Parathyroid adenoma (tissue), 2 donors: ENCODE results near the gene DNAJC7.

Experiments
- H2AFZ ChIP-seq: fragments of 300-600 bp; sonication (generic); one replicate; pipeline ENCODE4 v1.7.0; 2017; ENCODE audit warnings: antibody characterized with exemption, mild to moderate bottlenecking
- H3K27ac ChIP-seq: fragments of 300-600 bp; sonication (generic); one replicate; pipeline ENCODE4 v1.7.0; 2017
- H3K27me3 ChIP-seq: fragments of 300-600 bp; sonication (generic); one replicate; pipeline ENCODE4 v1.7.0; 2017; ENCODE audit warnings: low read length; ENCODE audit not compliant: control insufficient read depth, insufficient read depth
- H3K36me3 ChIP-seq: fragments of 300-600 bp; sonication (generic); one replicate; pipeline ENCODE4 v1.7.0; 2017; ENCODE audit warnings: low read length; ENCODE audit not compliant: control insufficient read depth, insufficient read depth
- H3K4me1 ChIP-seq: fragments of 300-600 bp; sonication (generic); one replicate; pipeline ENCODE4 v1.7.0; 2017; ENCODE audit warnings: control low read depth
- H3K4me2 ChIP-seq: fragments of 300-600 bp; sonication (generic); one replicate; pipeline ENCODE4 v1.7.0; 2017; ENCODE audit warnings: low read length
- H3K4me3 ChIP-seq: fragments of 300-600 bp; sonication (generic); one replicate; pipeline ENCODE4 v1.7.0; 2017; ENCODE audit warnings: low read depth, low read length
- H3K79me2 ChIP-seq: fragments of 300-600 bp; sonication (generic); one replicate; pipeline ENCODE4 v1.7.0; 2017; ENCODE audit warnings: control low read depth
- H3K9ac ChIP-seq: fragments of 300-600 bp; sonication (generic); one replicate; pipeline ENCODE4 v1.7.0; 2017; ENCODE audit warnings: mild to moderate bottlenecking
- H3K9me3 ChIP-seq: fragments of 300-600 bp; sonication (generic); one replicate; pipeline ENCODE4 v1.7.0; 2017; ENCODE audit warnings: low read length; ENCODE audit not compliant: control insufficient read depth
- CTCF ChIP-seq: fragments of 300-600 bp; sonication (generic); IDR thresholded peaks from one replicate; pipeline ENCODE4 v1.7.0; 2017; ENCODE audit warnings: antibody characterized with exemption, mild to moderate bottlenecking
- donor health status: primary hyperparathyroidism.

DNAJC7 gene

GRCh38 chr17:41989702-41990419 is 27.4 kb downstream of the DNAJC7 start:
- H3K36me3 ChIP-seq, result no peaks in the 10 kb centered on the region
- no peaks in the 10 kb centered on the region for H3K4me1 ChIP-seq
- no peaks in the 10 kb centered on the region for H3K27me3 ChIP-seq
- no peak overlapping the region for H3K27ac ChIP-seq
- TF ChIP-seq CTCF, result no peak
- no peaks in the 10 kb centered on the region for H3K79me2 ChIP-seq
- no peak overlapping the region for H3K9ac ChIP-seq
- no peak overlapping the region for H3K4me3 ChIP-seq
- H2AFZ ChIP-seq, result no peak overlapping the region
- no peak overlapping the region for H3K4me2 ChIP-seq
- H3K9me3 ChIP-seq, result no peaks in the 10 kb centered on the region

- H3K27me3 ChIP-seq, result no peaks in the 10 kb centered on the region
- H3K4me3 ChIP-seq, result no peak overlapping the region
- no peaks in the 10 kb centered on the region for H3K4me1 ChIP-seq
- no peaks in the 10 kb centered on the region for H3K36me3 ChIP-seq
- H3K4me2 ChIP-seq, result no peak overlapping the region
- H3K9me3 ChIP-seq, result no peaks in the 10 kb centered on the region
- H2AFZ ChIP-seq, result no peak overlapping the region
- H3K9ac ChIP-seq, result no peak overlapping the region
- H3K27ac ChIP-seq, result no peak overlapping the region
- peaks cover 3% of the 10 kb centered on the region for H3K79me2 ChIP-seq
- TF ChIP-seq CTCF, result no peak
These were observed 28.8 kb downstream of the DNAJC7 start for GRCh38 chr17:41988418-41988817.

GRCh38 chr17:41987642-41988041 is 29.6 kb downstream of the DNAJC7 start:
- no peaks in the 10 kb centered on the region for H3K36me3 ChIP-seq

GRCh38 chr17:41986634-41987033 is 30.6 kb downstream of the DNAJC7 start:
- H3K9me3 ChIP-seq, result no peaks in the 10 kb centered on the region

More at GRCh38 chr17:41987642-41988041, 29.6 kb downstream of the DNAJC7 start:
- Histone ChIP-seq H3K4me1 (no peaks in the 10 kb centered on the region), H3K4me2 (no peak overlapping the region), H3K27ac (no peak overlapping the region), H2AFZ (no peak overlapping the region), H3K4me3 (no peak overlapping the region), H3K9me3 (no peaks in the 10 kb centered on the region), H3K79me2 (peaks cover 4% of the 10 kb centered on the region), H3K27me3 (no peaks in the 10 kb centered on the region), H3K9ac (no peak overlapping the region)
- no peak for TF ChIP-seq CTCF

More at GRCh38 chr17:41986634-41987033, 30.6 kb downstream of the DNAJC7 start:
- no peak for TF ChIP-seq CTCF
- no peaks in the 10 kb centered on the region for H3K27me3 ChIP-seq
- H3K4me3 ChIP-seq, result no peak overlapping the region
- H2AFZ ChIP-seq, result no peak overlapping the region
- no peak overlapping the region for H3K27ac ChIP-seq
- no peaks in the 10 kb centered on the region for H3K4me1 ChIP-seq
- no peaks in the 10 kb centered on the region for H3K36me3 ChIP-seq
- H3K79me2 ChIP-seq, result peaks cover 4% of the 10 kb centered on the region
- no peak overlapping the region for H3K4me2 ChIP-seq
- no peak overlapping the region for H3K9ac ChIP-seq
